ENCODE measurements around the gene PAQR5.
"Not testable (repeated sequence)": the region's sequence is repeated elsewhere in the genome, so short reads cannot be mapped to it uniquely, and the experiment has no call there.

Gene PAQR5

GRCh38 chr15:69317392-69317841, 18.7 kb downstream of the PAQR5 start:
- CTCF ChIA-PET: no interaction called here

GRCh38 chr15:69318033-69318432, 19.3 kb downstream of the PAQR5 start:
- peaks cover 15% of the 10 kb centered on the region for H3K4me1 Mint-ChIP-seq
- no peaks in the 10 kb centered on the region for H3K36me3 Mint-ChIP-seq
- no peak for DNase-seq
- no peak overlapping the region for H3K4me3 Mint-ChIP-seq
- H3K27me3 Mint-ChIP-seq: peaks cover 63% of the 10 kb centered on the region
- H3K27ac Mint-ChIP-seq: no peak overlapping the region
- H3K9me3 Mint-ChIP-seq: no peaks in the 10 kb centered on the region
- CTCF ChIA-PET: no interaction called here

More at GRCh38 chr15:69317392-69317841, 18.7 kb downstream of the PAQR5 start:
- no peak for DNase-seq
- H3K4me3 Mint-ChIP-seq: no peak overlapping the region
- no peaks in the 10 kb centered on the region for H3K9me3 Mint-ChIP-seq
- no peak overlapping the region for H3K27ac Mint-ChIP-seq
- no peaks in the 10 kb centered on the region for H3K36me3 Mint-ChIP-seq
- peaks cover 15% of the 10 kb centered on the region for H3K4me1 Mint-ChIP-seq
- peaks cover 58% of the 10 kb centered on the region for H3K27me3 Mint-ChIP-seq

- peaks cover 15% of the 10 kb centered on the region for H3K4me1 Mint-ChIP-seq
- peaks cover 59% of the 10 kb centered on the region for H3K27me3 Mint-ChIP-seq
- no peaks in the 10 kb centered on the region for H3K9me3 Mint-ChIP-seq
- H3K27ac Mint-ChIP-seq: no peak overlapping the region
- no peak overlapping the region for H3K4me3 Mint-ChIP-seq
- CTCF ChIA-PET: no interaction called here
- H3K36me3 Mint-ChIP-seq: no peaks in the 10 kb centered on the region
- no peak for DNase-seq
These were observed 21.0 kb downstream of the PAQR5 start for GRCh38 chr15:69319384-69320375.

GRCh38 chr15:69320977-69321554, 22.4 kb downstream of the PAQR5 start:
- H3K36me3 Mint-ChIP-seq: no peaks in the 10 kb centered on the region
- H3K9me3 Mint-ChIP-seq: no peaks in the 10 kb centered on the region
- CTCF ChIA-PET: no interaction called here
- H3K4me1 Mint-ChIP-seq: peaks cover 15% of the 10 kb centered on the region
- peaks cover 54% of the 10 kb centered on the region for H3K27me3 Mint-ChIP-seq
- H3K4me3 Mint-ChIP-seq: no peak overlapping the region
- H3K27ac Mint-ChIP-seq: no peak overlapping the region
- no peak for DNase-seq

- no peak for DNase-seq
- Mint-ChIP-seq H3K9me3 (no peaks in the 10 kb centered on the region), H3K36me3 (no peaks in the 10 kb centered on the region), H3K4me1 (peaks cover 15% of the 10 kb centered on the region), H3K27ac (no peak overlapping the region), H3K4me3 (no peak overlapping the region), H3K27me3 (peaks cover 42% of the 10 kb centered on the region)
- CTCF ChIA-PET: no interaction called here
These were observed 25.2 kb downstream of the PAQR5 start for GRCh38 chr15:69323893-69324430.

- H3K36me3 Mint-ChIP-seq: no peaks in the 10 kb centered on the region
- CTCF ChIA-PET: no interaction called here
- peaks cover 15% of the 10 kb centered on the region for H3K4me1 Mint-ChIP-seq
- H3K27ac Mint-ChIP-seq: no peak overlapping the region
- H3K4me3 Mint-ChIP-seq: no peak overlapping the region
- no peaks in the 10 kb centered on the region for H3K9me3 Mint-ChIP-seq
- H3K27me3 Mint-ChIP-seq: peaks cover 39% of the 10 kb centered on the region
- no peak for DNase-seq
These were observed 25.9 kb downstream of the PAQR5 start for GRCh38 chr15:69324565-69324964.

- Mint-ChIP-seq H3K9me3 (no peaks in the 10 kb centered on the region), H3K27me3 (peaks cover 38% of the 10 kb centered on the region), H3K27ac (no peak overlapping the region), H3K4me1 (peaks cover 9% of the 10 kb centered on the region), H3K4me3 (no peak overlapping the region), H3K36me3 (no peaks in the 10 kb centered on the region)
- CTCF ChIA-PET: interaction anchor here (0.9 kb wide), 1 partner anchor 19 kb away, joined by 3 read pairs; no protein-coding TSS in a partner anchor
- no peak for DNase-seq
These were observed 26.8 kb downstream of the PAQR5 start for GRCh38 chr15:69325456-69325971.

- Mint-ChIP-seq H3K36me3 (no peaks in the 10 kb centered on the region), H3K4me1 (no peaks in the 10 kb centered on the region), H3K27me3 (peaks cover 29% of the 10 kb centered on the region), H3K9me3 (no peaks in the 10 kb centered on the region), H3K27ac (no peak overlapping the region), H3K4me3 (no peak overlapping the region)
- CTCF ChIA-PET: no interaction called here
- no peak for DNase-seq
These were observed 29.4 kb downstream of the PAQR5 start for GRCh38 chr15:69328080-69328479.

- Mint-ChIP-seq H3K4me3 (no peak overlapping the region), H3K27ac (no peak overlapping the region), H3K27me3 (peaks cover 28% of the 10 kb centered on the region), H3K9me3 (no peaks in the 10 kb centered on the region), H3K36me3 (no peaks in the 10 kb centered on the region), H3K4me1 (no peaks in the 10 kb centered on the region)
- DNase-seq: no peak
- CTCF ChIA-PET: no interaction called here
These were observed 30.0 kb downstream of the PAQR5 start for GRCh38 chr15:69328739-69329138.

GRCh38 chr15:69337138-69337537, 38.4 kb downstream of the PAQR5 start:
- no peaks in the 10 kb centered on the region for H3K9me3 Mint-ChIP-seq
- CTCF ChIA-PET: no interaction called here
- H3K36me3 Mint-ChIP-seq: no peaks in the 10 kb centered on the region
- no peak for DNase-seq
- peaks cover 3% of the 10 kb centered on the region for H3K4me1 Mint-ChIP-seq
- no peak overlapping the region for H3K4me3 Mint-ChIP-seq
- H3K27ac Mint-ChIP-seq: no peak overlapping the region
- H3K27me3 Mint-ChIP-seq: peaks cover 14% of the 10 kb centered on the region

GRCh38 chr15:69338535-69339213, 40.0 kb downstream of the PAQR5 start:
- Mint-ChIP-seq H3K9me3 (no peaks in the 10 kb centered on the region), H3K27ac (no peak overlapping the region), H3K4me1 (peaks cover 3% of the 10 kb centered on the region), H3K27me3 (peaks cover 19% of the 10 kb centered on the region), H3K4me3 (no peak overlapping the region), H3K36me3 (no peaks in the 10 kb centered on the region)
- DNase-seq: no peak
- CTCF ChIA-PET: no interaction called here

GRCh38 chr15:69339214-69339543, 40.5 kb downstream of the PAQR5 start:
- CTCF ChIA-PET, H3K4me1 Mint-ChIP-seq, H3K36me3 Mint-ChIP-seq, H3K27ac Mint-ChIP-seq, H3K4me3 Mint-ChIP-seq, H3K9me3 Mint-ChIP-seq, DNase-seq: not testable (repeated sequence)
- peaks cover 19% of the 10 kb centered on the region for H3K27me3 Mint-ChIP-seq

- peaks cover 22% of the 10 kb centered on the region for H3K27me3 Mint-ChIP-seq
- CTCF ChIA-PET: no interaction called here
These were observed 41.7 kb downstream of the PAQR5 start for GRCh38 chr15:69340243-69340900.

GRCh38 chr15:69341356-69341755, 42.6 kb downstream of the PAQR5 start:
- Mint-ChIP-seq H3K36me3 (no peaks in the 10 kb centered on the region), H3K27ac (no peak overlapping the region), H3K4me3 (no peak overlapping the region), H3K27me3 (peaks cover 22% of the 10 kb centered on the region), H3K9me3 (no peaks in the 10 kb centered on the region), H3K4me1 (peaks cover 3% of the 10 kb centered on the region)
- DNase-seq: no peak
- CTCF ChIA-PET: no interaction called here

More at GRCh38 chr15:69340243-69340900, 41.7 kb downstream of the PAQR5 start:
- no peaks in the 10 kb centered on the region for H3K9me3 Mint-ChIP-seq
- DNase-seq: no peak
- no peak overlapping the region for H3K27ac Mint-ChIP-seq
- no peaks in the 10 kb centered on the region for H3K36me3 Mint-ChIP-seq
- H3K4me1 Mint-ChIP-seq: peaks cover 3% of the 10 kb centered on the region
- no peak overlapping the region for H3K4me3 Mint-ChIP-seq
